ENCODE results near the gene FHL2.

The FHL2 gene

DNA sequence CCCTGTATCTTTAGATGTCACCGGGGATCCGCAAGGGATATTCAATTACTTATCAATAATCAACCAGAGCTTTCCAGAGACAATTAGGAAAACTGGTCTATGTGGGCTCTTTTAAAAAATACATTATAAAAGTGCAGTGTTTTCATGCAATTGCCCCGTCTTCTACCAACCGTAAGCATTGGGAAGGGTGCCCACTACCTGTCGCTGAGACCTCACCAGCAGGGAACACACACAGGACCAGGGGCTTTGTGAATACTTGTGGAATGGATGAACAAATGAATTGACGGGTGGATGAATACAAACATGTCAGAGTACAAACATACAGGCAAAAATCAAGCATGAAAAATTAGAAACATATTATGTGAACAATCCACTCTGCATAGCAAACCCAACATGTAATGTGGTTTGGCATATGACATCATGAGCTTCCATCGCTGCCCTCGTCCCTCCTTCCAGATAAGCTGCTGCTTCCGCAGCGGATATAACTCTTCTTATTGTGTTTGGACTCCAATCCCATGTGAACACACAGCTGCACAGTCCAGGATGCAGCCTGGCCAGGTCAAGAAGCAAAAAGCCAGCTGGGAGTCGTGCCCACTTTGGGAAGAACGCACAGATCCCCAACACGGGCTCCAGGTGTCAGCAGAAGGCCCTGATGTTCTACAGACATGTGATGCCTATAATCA lies 5.3 kb downstream of the FHL2 start:
- ATAC-seq, result no peak
- TF ChIP-seq ZFP30 (CRISPR knock-in tag; IDR thresholded peaks at IDR 0.05), result no peak
- no peak for TF ChIP-seq ARNTL (CRISPR knock-in tag; IDR thresholded peaks at IDR 0.05; ENCODE audit: borderline replicate concordance, low read depth)
- TF ChIP-seq ESRRG (CRISPR knock-in tag; IDR thresholded peaks at IDR 0.05), result no peak
- TF ChIP-seq ISL1 (CRISPR knock-in tag; IDR thresholded peaks at IDR 0.05), result no peak
- TF ChIP-seq SNAI2 (CRISPR knock-in tag; IDR thresholded peaks at IDR 0.05), result no peak
- no peak for TF ChIP-seq BACH2 (CRISPR knock-in tag; IDR thresholded peaks at IDR 0.05; ENCODE audit: borderline replicate concordance)
- no peak for TF ChIP-seq ZNF565 (CRISPR knock-in tag; conservative IDR thresholded peaks at IDR 0.05; ENCODE audit: low read depth)
- TF ChIP-seq TOX (CRISPR knock-in tag; IDR thresholded peaks at IDR 0.05; ENCODE audit: borderline replicate concordance), result no peak

DNA sequence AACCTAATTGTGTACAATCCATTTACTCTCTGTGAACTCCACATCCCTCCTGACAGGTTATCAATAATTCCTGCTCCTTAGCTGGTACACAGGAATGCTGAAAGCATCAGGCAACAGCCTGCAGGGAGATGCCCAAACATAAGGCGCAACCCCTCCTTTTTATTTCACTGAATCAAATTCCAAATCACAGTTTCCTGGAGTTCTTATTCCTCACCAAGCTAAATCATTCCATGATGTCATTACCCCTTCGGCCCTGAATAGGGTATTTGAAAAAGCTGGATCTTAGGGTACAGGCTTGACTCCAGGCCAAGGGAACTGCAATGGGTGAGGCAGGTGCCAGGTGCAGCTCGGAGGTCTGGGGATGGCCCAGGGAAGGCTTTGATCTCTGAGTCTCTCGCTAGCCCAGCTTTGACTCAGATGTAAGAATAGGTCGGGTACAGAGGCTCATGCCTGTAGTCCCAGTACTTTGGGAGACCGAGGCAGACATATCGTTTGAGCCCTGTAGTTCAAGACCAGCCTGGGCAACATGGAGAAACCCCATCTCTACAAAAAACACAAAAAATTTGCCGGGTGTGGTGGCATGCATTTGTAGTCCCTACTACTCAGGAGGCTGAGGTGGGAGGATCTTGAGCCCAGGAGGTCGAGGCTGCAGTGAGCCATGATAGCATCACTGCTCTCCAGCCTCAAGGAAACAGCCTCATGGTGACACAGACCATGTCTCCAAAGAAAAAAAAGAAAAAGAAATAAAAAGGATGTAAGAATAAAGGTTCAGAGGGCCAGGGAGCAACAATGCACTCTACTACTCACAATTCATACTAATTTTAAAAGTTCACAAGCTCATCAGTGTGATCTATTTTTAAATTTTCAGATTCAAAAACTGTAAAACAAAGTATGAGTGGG lies 6.8 kb downstream of the FHL2 start:
- ATAC-seq, result no peak
- TF ChIP-seq, protein P1, sequence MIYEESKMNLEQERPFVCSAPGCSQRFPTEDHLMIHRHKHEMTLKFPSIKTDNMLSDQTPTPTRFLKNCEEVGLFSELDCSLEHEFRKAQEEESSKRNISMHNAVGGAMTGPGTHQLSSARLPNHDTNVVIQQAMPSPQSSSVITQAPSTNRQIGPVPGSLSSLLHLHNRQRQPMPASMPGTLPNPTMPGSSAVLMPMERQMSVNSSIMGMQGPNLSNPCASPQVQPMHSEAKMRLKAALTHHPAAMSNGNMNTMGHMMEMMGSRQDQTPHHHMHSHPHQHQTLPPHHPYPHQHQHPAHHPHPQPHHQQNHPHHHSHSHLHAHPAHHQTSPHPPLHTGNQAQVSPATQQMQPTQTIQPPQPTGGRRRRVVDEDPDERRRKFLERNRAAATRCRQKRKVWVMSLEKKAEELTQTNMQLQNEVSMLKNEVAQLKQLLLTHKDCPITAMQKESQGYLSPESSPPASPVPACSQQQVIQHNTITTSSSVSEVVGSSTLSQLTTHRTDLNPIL (CRISPR knock-in tag; IDR thresholded peaks at IDR 0.05; ENCODE audit: low read depth), result no peak
- no peak for TF ChIP-seq PATZ1 (CRISPR knock-in tag; IDR thresholded peaks at IDR 0.05; ENCODE audit: borderline replicate concordance)
- TF ChIP-seq TOX (CRISPR knock-in tag; IDR thresholded peaks at IDR 0.05; ENCODE audit: borderline replicate concordance), result no peak
- TF ChIP-seq ZC3H10 (CRISPR knock-in tag; IDR thresholded peaks at IDR 0.05), result no peak
- no peak for TF ChIP-seq RARB (CRISPR knock-in tag; IDR thresholded peaks at IDR 0.05)
- no peak for TF ChIP-seq TSHZ2 (CRISPR knock-in tag; IDR thresholded peaks at IDR 0.05)
- no peak for TF ChIP-seq POU6F1 (CRISPR knock-in tag; IDR thresholded peaks at IDR 0.05; ENCODE audit: borderline replicate concordance, low read depth)
- no peak for TF ChIP-seq ISL1 (CRISPR knock-in tag; IDR thresholded peaks at IDR 0.05)
- no peak for TF ChIP-seq ZNF565 (CRISPR knock-in tag; conservative IDR thresholded peaks at IDR 0.05; ENCODE audit: low read depth)
- no peak for TF ChIP-seq ZNF8 (CRISPR knock-in tag; IDR thresholded peaks at IDR 0.05)
- no peak for TF ChIP-seq ARNTL (CRISPR knock-in tag; IDR thresholded peaks at IDR 0.05; ENCODE audit: borderline replicate concordance, low read depth)
- TF ChIP-seq CSDC2 (CRISPR knock-in tag; IDR thresholded peaks at IDR 0.05), result no peak
- TF ChIP-seq ZNF70 (CRISPR knock-in tag; IDR thresholded peaks at IDR 0.05), result no peak
- no peak for TF ChIP-seq ZFP30 (CRISPR knock-in tag; IDR thresholded peaks at IDR 0.05)

DNA sequence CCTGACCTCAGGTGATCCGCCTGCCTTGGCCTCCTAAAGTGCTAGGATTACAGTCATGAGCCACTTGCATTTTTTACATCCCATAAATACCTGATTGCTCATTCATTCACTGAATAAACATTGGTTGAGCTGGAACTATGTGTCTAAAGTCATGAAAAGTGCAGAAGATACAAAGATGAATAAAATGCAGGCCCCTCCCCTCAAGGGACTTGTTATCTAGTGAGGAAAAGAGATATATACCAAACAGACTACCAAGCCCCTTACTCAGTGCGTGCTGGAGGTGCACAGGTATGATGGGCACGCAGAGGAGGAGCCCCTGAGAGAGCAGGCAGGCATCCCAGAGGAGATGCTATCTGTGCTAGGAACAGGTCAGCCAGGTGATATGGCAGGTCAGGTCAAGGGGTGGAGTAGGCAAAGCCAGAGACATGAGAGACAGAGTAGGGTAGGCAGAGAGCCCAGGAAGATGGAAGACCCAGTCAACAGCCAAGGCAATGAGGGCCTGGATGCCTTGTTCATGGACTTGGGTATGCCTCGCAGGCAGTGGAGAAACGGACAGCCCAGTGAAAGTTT lies 7.7 kb downstream of the FHL2 start:
- TF ChIP-seq CSDC2 (CRISPR knock-in tag; IDR thresholded peaks at IDR 0.05), result no peak
- TF ChIP-seq ARNTL (CRISPR knock-in tag; IDR thresholded peaks at IDR 0.05; ENCODE audit: borderline replicate concordance, low read depth), result no peak
- TF ChIP-seq BACH2 (CRISPR knock-in tag; IDR thresholded peaks at IDR 0.05; ENCODE audit: borderline replicate concordance), result no peak
- no peak for TF ChIP-seq PATZ1 (CRISPR knock-in tag; IDR thresholded peaks at IDR 0.05; ENCODE audit: borderline replicate concordance)
- no peak for TF ChIP-seq ESRRG (CRISPR knock-in tag; IDR thresholded peaks at IDR 0.05)
- no peak for TF ChIP-seq ZNF70 (CRISPR knock-in tag; IDR thresholded peaks at IDR 0.05)
- TF ChIP-seq OSR1 (CRISPR knock-in tag; IDR thresholded peaks at IDR 0.05), result no peak
- TF ChIP-seq ISL1 (CRISPR knock-in tag; IDR thresholded peaks at IDR 0.05), result no peak
- ATAC-seq, result no peak
